Fibroblast of skin of abdomen (primary cell): ENCODE data around the gene RPL28.

Source experiments
- DNase-seq: peaks from one replicate; pipeline ENCODE4 v3.0.0-alpha.2; 2013

RPL28 gene

DNA sequence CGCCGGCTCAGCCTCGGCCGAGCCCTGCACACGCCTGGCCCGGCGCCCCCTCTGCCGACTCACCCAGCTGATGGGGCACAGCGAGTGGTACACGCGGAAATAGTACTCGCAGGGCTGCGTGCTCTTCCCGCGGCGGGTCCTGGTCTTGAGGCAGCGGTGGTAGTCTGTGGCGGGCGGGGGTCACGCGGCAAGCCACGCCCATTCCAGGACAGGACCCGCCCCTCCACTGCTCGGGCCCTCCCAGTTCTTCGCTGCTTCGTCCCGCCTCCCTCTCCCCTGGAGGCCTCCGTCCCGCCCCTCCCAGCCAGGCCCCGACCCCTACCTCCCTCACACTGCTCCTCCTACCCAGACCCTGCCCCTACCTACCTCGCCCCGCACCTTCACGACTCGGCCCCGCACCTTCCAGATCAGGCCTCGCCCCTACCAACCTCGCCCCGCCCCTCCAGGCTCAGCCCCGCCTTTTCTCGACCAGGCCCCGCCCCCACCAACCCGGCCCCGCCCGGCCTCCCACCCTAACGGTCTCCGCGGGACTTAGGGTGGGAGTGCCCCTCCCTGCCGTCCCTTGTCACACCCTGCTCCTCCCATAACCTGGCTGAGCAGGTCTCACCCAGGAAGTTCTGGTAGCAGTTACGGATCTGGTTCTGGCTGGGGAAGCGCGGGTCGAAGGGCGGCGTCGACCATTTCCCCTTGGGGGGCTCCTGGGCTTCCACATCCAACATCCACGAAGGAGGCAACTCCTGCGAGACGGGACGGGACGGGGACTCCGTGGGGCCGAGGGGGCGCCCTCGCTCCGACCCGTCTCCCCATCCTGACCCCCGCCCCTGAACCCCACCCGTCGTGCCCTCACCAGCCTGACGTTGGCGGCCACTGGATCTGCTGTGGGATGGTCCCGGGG is 31.7 kb upstream of the RPL28 start:
- peak; percentile 50 for DNase-seq

DNA sequence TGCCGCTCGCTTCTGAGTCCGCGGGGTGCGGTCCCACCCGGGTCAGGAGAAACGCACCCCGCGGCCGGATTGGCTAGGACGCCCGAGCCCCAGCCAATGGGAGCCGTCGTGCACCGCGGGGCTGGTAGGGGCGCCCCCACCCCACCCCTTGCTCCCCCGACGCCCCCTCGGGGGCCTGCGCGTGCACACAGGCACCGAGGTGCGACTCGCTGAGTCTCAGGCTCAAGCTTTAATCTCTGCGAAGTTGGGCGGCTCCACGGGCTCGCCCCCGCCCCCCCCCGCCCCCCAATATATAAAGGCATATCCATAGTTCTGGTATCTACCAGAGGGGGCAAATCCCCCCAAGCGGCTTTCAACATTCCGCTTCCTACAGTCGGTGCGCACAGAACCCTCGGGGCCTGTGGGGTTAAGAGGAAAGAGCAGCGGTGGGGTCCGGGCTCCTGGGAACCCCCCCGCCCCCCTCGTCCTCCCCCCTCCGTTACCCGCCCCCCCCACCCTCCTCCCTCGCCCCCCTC is 31.0 kb upstream of the RPL28 start, which contains the start of gene COX6B2:
Gene COX6B2, minus strand, starts transcription at position 22 of the 515 bp plus-strand sequence. CDS start 198 bp downstream, outside the sequence.
- no peak for DNase-seq

DNA sequence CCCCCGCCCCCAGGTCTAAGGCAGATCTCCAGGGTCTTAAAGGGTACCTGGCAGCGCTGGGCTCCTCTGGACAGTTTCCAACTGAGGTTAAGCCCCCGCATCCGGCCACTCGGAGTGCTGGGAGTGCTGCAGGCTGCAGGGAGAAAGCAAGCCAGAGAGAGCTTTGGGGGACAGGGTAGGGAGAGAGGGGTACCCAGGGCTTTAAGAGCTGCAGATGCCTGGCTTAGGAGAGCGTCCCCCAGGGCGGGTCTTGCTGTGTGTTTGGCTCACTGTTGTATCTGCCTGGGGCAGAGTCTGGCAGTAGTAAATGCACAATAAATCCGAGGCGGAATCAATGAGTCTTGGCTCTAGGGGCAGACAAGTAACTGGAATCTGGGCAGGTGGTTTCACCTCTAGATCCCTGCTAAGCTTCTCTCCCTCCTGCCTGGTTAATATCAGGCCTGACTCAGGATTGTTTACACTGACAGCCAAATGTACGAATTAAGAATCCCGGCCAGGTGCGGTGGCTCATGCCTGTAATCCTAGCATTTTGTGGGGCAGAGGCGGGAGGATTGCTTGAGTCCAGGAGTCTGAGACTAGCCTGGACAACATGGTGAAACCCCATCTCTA is 30.4 kb upstream of the RPL28 start:
- DNase-seq = no peak

DNA sequence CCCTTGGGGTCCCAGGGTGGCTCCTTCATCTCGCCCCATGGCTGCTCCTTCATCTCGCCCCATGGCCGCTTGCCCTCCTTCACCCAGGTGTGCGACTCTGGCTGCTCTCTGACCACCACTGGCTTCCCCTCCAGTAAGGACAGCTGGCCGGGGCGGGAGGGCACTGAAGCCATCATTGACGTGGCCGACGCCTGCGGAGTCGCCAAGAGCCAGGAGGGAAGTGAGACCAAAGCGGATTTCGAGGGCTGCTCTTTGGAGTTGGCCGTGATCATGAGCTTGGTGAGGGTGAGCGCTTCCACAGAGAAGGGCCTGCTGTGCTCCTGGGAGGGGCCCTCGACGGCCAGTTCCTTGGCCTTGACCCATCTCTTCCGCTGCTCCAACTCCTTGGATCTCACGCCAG is 27.2 kb upstream of the RPL28 start:
- DNase-seq = no peak

DNA sequence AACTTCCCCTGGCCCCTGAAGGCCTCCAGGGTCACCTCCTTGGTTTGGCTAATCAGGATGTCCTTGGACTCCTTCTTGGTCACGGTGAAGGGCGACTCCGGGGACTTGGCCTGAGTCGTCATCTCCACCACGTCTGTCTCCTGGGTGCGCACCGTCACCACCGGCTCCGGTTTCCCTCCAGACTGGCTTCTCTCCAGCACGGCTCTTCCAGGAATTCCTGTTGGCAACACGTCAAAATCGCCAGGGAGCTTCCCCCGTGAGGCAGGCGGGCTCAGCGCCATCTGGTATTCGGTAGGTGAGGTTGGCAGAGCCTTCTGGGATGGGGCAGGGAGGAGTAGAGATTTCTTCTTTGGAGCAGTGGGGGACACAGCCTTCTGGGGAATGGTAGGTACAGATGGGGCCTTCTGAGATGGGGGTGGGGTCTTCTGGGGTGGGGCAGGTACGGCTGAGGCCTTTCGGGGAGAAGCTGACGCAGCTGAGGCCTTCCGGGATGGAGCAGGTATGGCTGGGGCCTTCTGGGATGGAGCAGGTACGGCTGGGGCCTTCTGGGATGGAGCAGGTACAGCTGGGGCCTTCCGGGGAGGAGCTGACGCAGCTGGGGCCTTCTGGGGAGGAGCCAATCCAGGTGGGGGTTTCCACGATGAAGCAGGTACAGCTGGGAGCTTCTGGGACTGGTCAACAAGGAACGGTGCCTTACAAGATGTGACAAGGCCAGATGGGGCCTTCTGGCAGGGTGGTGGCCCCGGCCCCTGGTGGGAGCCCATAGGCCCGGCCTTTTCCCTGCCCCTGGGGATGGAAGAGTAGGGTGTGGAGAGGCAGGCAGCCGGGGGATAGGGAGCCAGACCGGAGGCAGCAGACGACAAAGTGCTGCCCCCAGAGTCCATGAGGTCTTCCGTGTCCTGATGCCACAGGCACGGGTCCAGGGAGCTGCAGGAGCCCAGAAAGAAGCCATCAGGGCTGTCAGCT is 26.5 kb upstream of the RPL28 start:
- no peak for DNase-seq

DNA sequence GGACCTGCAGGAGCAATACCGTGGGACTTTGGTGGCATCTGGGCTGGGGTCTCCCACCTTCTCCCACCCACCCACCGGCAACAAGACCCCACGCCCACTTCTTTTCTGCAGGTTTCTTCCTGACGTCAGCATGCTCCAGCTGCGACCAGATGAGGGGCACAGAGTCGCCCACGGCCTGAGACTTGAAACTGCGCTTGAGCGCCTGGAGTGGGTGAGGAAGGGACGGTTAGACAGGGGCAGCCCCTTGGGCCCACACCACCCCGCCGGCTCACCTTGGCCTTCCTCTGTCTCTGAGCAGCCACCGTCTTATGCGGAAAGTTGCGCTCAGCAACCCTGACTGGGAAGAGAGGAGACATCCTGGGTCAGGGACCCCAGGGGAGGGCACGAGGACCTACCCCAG is 24.8 kb upstream of the RPL28 start:
- no peak for DNase-seq

DNA sequence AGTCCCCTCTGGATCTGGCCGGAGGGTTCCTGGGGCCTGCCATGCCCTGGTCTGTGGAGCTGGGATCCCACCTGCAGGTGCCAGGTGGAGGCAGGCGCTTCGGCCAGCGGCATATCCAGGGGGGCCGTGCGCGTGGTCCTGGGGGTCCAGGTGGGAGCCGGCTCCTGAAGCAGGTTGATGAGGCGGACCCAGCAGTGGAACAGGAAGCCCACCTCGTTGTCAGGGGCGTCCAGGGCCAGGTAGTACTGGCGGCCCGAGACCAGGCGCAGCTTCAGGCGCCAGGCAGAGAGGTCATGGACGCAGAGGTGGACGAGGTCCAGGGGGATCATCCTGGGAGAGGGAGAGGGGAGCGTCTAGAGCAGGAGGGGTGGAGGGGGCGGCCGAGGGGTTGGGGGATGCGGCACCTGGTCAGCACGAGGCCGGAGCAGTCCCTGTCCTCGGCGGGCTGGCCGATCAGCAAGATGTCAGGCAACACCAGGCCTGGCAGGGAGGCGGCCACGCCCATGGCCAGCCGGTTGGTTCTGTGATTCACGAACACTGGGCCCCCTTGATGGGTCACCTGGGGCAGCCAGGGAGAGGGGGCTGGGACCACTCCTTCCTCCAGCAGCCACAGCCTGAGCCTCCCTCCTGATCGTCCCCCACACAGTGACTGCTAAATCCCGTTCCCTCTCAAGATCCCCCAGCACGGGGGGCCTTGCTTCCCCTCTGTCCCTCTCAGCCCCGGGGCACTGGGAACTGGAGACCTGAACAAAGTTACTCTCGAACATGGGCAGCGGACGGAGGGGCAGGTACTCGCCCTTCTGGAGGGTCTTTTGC is 23.4 kb upstream of the RPL28 start:
- DNase-seq = no peak

DNA sequence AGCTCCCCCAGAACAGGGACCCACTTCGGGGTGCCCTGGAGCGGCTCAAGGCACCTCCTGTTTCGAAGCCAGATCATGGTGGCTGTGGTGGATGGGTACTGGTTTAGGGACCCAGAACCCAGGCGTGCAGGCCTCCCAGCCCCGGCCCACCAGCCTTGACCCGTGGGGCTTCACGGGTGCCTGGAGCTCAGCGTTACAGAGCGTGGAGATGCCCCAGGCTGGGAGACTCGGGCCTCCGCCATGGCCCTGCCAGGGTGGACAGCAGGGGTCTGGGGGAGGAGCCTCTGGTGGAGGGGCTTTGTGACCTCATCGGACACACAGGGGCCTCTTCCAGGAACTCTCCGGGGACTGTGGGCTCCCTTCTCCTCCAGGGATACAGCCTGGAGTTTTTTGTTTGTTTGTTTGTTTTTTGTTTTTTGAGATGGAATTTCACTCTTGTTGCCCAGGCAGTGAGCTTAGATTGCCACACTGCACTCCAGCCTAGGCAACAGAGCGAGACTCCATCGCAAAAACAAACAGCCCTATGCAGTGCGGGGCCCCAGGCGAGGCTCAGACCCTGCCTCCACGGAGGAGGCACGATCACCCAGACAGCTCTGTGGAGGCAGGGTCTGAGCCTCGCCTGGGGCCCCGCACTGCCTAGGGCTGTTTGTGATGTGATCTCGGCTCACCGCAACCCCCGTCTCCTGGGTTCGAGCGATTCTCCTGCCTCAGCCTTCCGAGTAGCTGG is 22.6 kb upstream of the RPL28 start, which contains the start of gene GARIN5B:
Gene GARIN5B, minus strand, starts transcription at position 271 of the 727 bp plus-strand sequence. Its CDS starts 194 bp downstream, at position 77.
- DNase-seq = no peak

DNA sequence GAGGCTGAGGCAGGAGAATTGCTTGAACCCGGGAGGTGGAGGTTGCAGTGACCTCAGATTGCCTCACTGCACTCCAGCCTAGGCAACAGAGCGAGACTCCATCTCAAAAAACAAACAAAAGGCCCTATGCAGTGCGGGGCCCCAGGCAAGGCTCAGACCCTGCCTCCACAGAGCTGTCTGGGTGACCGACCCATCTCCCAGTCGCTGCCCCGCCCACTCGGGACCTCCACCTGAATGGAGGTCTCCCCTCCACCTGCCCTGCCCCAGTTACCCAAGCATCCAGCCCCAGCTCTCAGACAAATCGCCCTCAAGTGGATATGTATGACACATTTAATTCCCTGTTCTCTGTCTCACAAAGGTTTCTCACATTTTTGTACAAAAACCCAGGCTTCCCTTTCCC is 20.5 kb upstream of the RPL28 start:
- no peak for DNase-seq

DNA sequence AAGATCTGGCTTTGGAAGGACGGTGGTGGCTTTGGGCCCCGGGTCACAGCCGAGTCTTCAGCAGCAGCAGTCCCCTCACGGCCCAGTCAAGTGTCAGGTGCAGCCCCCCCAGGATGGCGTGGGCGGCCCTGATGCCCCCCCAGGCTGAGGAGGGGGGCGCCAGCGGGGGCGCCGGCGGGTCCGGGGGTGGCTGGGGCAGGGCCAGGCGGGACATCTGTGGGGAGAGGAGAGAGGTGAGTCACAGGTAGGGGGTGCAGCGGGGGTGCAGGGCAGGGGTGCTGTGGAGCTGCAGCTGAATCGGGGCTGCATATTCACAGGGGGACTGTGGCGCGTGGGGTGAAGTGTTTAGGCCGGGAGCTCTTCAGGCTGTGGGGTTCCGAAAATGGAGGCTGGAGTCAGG is 19.8 kb upstream of the RPL28 start:
- DNase-seq = no peak

DNA sequence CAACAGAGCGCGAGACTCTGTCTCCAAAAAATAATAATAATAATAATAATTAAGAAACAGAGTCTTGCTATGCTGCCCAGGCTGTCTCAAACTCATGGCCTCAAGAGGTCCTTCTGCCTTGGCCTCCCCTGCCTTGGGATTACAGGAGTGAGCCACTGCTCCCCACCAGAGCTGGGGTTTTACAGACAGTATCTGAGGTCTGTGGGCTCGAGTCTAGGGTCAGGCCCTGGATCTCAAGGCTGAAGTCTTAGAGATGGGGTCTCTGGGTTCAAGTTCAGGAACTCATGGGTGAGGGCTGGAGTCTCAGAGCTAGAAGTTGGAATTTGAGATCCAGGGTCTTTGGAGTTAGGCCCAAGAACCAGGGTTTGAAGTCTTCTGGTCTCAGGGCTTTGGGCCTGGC is 18.9 kb upstream of the RPL28 start:
- DNase-seq = no peak

DNA sequence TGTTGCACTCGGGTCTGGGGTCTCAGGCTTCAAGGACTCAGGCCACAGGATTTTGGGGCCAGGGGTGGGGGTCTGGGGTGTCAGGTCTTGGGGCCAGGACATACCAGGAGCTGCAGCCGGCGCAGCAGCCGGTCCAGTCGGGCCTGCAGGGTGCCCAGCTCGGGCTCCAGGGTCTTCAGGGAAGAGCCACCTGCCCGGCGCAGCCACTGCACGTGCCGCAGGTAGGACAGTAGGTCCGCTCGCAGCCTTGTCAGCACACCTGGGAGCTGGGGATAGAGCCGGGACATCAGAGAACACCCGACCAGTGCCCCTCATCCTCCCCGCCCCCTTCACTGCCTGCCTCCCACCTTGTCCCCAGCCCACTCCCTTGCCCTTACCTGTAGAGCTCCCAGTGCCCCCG is 17.6 kb upstream of the RPL28 start:
- no peak for DNase-seq

DNA sequence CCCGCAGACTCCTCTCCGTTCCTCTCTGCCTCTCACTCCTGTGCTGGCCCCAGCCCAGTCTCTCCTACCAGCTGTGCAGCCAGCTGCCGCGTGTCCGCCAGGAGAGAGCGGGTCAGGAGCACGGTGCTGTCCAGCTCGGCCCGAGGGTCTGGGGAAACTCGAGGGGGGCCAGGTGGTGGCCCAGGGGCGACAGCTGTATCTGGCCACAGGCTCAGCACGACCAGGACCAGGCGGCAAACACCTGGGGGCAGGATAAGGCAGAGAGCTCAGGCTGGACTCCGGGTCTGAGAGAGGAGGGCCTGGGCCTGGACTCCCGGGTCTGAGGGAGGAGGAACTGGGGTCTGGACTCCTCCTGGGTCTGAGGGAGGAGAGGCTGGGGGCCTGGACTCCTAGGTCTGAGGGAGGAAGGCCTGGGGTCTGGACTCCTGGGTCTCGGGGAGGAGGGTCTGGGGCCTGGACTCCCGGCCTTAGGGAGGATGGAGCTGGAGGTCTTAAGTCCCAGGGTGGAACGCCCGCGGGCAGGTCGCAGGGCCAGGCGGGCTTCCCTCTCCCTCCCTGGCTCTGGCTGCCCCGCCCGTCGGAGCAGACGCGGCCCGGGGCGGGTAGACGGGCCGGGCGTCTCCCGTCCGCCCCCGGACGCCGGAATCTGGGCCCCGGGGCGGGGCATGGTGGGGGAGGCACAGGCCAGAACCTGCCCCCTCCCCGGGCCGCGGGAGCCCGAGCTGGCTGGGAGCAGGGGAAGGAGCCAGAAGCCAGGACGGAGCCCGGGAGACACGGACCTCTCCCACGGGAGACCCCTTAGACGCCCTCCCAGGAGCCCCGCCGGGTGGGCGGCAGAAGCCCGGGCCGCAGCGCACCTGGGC is 16.8 kb upstream of the RPL28 start:
- DNase-seq = peak; percentile 71

DNA sequence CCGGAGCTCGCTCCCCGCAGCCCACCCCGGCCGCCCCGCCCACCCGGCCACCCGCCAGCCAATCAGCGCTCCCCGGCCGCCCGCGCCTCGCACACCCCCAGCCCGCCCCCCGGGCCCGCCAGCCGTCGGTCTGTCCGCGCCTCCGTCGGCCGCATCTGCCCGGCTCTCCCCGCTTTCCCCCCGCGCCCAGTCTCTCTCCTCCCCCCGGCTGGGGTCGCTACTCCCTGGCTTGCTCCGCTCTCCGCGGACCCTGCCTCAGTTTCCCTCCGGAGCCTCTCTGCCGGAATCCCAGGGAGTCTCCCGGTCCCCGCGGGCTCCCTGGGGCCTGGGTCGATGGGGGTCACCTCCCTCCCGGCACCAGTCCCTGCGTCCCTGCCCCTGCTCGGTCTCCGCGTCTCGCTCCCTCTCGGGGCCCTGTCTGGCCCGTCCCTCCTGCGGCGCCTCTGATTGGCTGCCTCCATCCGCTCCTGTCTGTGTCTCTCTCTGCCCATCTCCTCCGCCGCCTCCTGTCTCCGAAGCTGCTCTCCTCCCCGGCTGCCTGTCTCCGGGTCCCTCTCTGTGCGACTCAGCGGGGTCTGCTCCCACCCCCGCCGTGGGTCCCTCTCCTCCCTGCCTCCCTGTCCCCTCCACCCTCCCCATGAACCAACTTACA is 16.0 kb upstream of the RPL28 start:
- DNase-seq = peak; percentile 83

DNA sequence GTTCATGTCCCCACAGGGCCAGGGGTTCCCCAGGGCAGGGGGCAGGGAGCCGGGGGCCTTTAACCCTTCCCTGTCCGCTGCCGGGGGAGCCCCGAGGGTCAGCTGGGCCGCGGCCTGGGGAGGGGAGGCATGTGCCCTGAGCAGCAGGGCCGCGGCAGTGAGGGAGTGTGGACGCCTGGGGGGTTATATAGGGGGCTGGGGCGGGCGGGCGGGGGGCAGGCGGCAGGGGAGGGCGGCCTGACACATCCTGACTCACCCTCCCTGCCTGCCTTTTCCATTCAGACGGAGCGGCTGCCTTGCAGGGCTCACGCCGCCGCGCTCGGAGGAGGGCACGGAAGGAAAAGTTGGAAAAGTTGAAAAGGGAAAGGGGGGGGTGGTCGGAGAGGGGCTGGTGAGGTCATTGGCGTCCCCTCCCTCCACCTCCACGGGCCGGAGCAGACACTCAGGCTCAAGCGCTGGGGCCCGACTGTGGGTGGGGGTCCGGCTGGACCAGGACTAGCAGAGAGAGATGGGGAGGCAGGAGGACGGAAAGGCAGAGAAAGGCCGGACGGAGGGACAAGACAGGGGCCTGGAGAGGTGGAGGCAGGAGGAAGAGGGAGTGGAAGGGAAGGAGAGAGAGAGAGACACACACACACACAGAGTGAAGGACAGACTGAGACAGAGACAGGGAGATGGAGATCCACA is 15.3 kb upstream of the RPL28 start, which contains the start of gene IL11:
Gene IL11, minus strand, starts transcription at position 159 of the 684 bp plus-strand sequence. Its CDS starts 153 bp downstream, at position 6.
- peak; percentile 82 for DNase-seq

DNA sequence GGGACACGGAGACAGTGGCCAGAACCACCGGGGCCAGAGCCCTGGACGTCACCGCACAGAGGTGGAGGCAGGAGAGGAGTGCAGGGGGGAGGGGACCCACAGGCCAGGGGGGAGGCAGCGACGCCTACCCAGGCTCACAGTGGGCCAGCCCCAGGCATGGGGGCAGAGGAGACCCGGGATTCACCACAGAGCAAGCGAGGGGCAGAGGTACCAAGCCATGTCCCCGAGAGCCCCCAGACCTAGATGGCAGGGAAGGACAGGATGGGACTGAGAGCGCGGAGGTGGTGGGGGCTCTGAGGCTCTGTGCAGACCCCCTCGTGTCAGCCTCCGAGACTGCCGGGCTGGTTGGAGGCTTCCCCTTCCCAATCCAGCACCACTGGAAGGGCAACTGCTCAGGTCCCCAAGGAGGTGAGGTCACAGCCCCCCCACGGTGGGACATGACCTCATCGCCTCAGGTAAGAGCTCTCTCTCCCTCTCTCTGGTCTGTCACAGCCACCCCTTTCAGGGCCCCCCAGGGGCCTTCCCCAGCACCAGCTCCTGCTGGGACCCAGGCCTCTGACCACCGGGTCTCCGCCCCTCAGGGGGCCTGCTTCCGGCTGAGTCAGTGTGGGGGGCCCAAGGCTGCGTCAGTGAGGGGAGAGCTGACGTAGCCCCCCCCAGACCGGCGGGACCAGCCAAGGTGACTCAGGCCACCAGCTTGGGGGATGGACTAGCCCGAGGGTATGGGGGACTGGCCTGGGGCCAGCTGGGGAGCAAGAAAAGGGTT is 13.2 kb upstream of the RPL28 start:
- peak; percentile 78 for DNase-seq

DNA sequence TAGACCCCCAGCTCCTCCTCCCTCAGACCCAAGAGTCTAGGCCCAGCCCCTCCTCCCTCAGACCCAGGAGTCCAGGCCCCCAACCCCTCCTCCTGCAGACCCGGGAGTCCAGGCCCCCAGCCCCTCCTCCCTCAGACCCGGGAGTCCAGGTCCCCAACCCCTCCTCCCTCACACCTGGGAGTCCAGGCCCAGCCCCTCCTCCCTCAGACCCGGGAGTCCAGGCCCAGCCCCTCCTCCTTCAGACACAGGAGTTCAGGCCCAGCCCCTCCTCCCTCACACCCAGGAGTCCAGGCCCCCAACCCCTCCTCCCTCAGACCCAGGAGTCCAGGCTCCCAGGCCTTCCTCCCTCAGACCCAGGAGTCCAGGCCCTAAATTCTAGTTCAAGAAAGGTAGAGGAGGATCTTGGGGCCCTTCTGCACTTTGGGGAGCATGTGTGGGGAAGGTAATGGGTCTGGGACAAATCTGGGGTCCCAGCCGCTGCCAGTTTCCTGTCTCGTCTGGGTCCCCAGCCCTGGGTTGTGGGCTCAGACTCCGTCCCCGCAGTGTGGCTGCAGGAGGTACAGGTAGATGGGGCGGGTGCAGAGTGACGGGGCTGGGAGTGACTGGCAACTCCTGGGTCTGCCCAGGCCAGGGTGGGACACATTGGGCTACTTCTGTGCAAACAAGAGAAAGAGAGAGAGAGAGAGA is 12.3 kb upstream of the RPL28 start:
- peak; percentile 33 for DNase-seq
